Spleen (tissue), 7 donors: ENCODE data around the gene HOOK1.
"Not testable (repeated sequence)": the region's sequence is repeated elsewhere in the genome, so short reads cannot be mapped to it uniquely, and the experiment has no call there.

Experiments used
- POLR2AphosphoS5 ChIP-seq, 3 donors: sonication (generic); formaldehyde crosslinking; IDR thresholded peaks; one replicate each; pipeline ENCODE4 v1.5.1; 2017; ENCODE audit warnings: antibody characterized with exemption in 3 of 3
- TF ChIP-seq, protein P1 (sequence below), 11 experiments: fragments of 200-600 bp in 7 of 11; fragments of 450-650 bp in 4 of 11; sonication (generic) in 4 of 11; IDR thresholded peaks in 8 of 11; conservative IDR thresholded peaks in 3 of 11; 1 replicate in 7 of 11; 2 replicates in 4 of 11; pipeline versions ENCODE4 v1.4.0 to v1.8.0; 2016 to 2021; ENCODE audit warnings: antibody characterized with exemption in 11 of 11, inconsistent platforms in 4 of 11, mild to moderate bottlenecking in 1 of 11
- donor health status: DM: no; HTN: no; CAD: no; lungs with moderate emphysema.
- donor health status: DM: no; HTN: no; CAD: no.
- donor health status: DM: no; HTN: no; CAD: no.

- TF ChIP-seq, protein P1, sequence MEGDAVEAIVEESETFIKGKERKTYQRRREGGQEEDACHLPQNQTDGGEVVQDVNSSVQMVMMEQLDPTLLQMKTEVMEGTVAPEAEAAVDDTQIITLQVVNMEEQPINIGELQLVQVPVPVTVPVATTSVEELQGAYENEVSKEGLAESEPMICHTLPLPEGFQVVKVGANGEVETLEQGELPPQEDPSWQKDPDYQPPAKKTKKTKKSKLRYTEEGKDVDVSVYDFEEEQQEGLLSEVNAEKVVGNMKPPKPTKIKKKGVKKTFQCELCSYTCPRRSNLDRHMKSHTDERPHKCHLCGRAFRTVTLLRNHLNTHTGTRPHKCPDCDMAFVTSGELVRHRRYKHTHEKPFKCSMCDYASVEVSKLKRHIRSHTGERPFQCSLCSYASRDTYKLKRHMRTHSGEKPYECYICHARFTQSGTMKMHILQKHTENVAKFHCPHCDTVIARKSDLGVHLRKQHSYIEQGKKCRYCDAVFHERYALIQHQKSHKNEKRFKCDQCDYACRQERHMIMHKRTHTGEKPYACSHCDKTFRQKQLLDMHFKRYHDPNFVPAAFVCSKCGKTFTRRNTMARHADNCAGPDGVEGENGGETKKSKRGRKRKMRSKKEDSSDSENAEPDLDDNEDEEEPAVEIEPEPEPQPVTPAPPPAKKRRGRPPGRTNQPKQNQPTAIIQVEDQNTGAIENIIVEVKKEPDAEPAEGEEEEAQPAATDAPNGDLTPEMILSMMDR (IDR thresholded peaks at IDR 0.05 in 8 of 11, conservative IDR thresholded peaks at IDR 0.05 in 3 of 11), result not testable (repeated sequence)
- not testable (repeated sequence) for TF ChIP-seq POLR2AphosphoS5 (IDR thresholded peaks at IDR 0.05)
Observed at GRCh38 chr1:59855297-59855696, 40.5 kb downstream of the HOOK1 start.
